Cardiac fibroblast (primary cell): ENCODE measurements around the gene KRTAP1-4.

ENCODE experiments used
- DNase-seq, 2 donors: peaks; one replicate each; pipeline versions ENCODE4 v3.0.0 to v3.0.0-alpha.2; 2010; ENCODE audit warnings: low read depth in 2 of 2
- H3K4me3 ChIP-seq, 2 donors: replicated peaks in 1 of 2; 1 replicate in 1 of 2; 2 replicates in 1 of 2; pipeline ENCODE4 v1.5.1; 2011; ENCODE audit warnings: low read depth in 2 of 2, low read length in 2 of 2, mild to moderate bottlenecking in 2 of 2, moderate library complexity in 1 of 2
- CTCF ChIP-seq: IDR thresholded peaks from one replicate; pipeline ENCODE4 v1.5.1; 2011; ENCODE audit warnings: low read depth, mild to moderate bottlenecking, low read length, inconsistent platforms

KRTAP1-4 gene

GRCh38 chr17:41012326-41013120 is 17.5 kb downstream of the KRTAP1-4 start:
- no peak overlapping the region for H3K4me3 ChIP-seq
- DNase-seq = no peak
- no peak for TF ChIP-seq CTCF

- TF ChIP-seq CTCF = no peak
- DNase-seq = no peak
Measured at GRCh38 chr17:41010441-41010840, 19.6 kb downstream of the KRTAP1-4 start.

GRCh38 chr17:41009936-41010335 is 20.1 kb downstream of the KRTAP1-4 start:
- no peak for TF ChIP-seq CTCF
- DNase-seq = no peak
- H3K4me3 ChIP-seq = no peak overlapping the region

More at GRCh38 chr17:41010441-41010840, 19.6 kb downstream of the KRTAP1-4 start:
- H3K4me3 ChIP-seq = no peak overlapping the region

- no peak overlapping the region for H3K4me3 ChIP-seq
- TF ChIP-seq CTCF = no peak
- no peak for DNase-seq
Measured at GRCh38 chr17:41009301-41009760, 20.7 kb downstream of the KRTAP1-4 start.

GRCh38 chr17:41008811-41009210 is 21.2 kb downstream of the KRTAP1-4 start, which contains the start of gene KRTAP3-1:
Gene KRTAP3-1, minus strand, starts transcription at chr17:41009128. Its CDS starts 54 bp downstream, at chr17:41009074.
- DNase-seq = no peak
- H3K4me3 ChIP-seq = no peak within 1 kb of the TSS
- TF ChIP-seq CTCF = no peak

GRCh38 chr17:41004397-41004796 is 25.6 kb downstream of the KRTAP1-4 start:
- DNase-seq = no peak
- no peak for TF ChIP-seq CTCF
- no peak overlapping the region for H3K4me3 ChIP-seq
